GM18502 (cell line): ENCODE data around the gene TMEM156.
"Not testable (repeated sequence)": the region's sequence is repeated elsewhere in the genome, so short reads cannot be mapped to it uniquely, and the experiment has no call there.

Source experiments
- ATAC-seq: cut with Tn5 transposase; IDR thresholded peaks from one replicate; pipeline ENCODE4 v1.9.1; 2021; ENCODE audit warnings: mild to moderate bottlenecking; ENCODE audit not compliant: unreplicated experiment, poor library complexity

The TMEM156 gene

DNA sequence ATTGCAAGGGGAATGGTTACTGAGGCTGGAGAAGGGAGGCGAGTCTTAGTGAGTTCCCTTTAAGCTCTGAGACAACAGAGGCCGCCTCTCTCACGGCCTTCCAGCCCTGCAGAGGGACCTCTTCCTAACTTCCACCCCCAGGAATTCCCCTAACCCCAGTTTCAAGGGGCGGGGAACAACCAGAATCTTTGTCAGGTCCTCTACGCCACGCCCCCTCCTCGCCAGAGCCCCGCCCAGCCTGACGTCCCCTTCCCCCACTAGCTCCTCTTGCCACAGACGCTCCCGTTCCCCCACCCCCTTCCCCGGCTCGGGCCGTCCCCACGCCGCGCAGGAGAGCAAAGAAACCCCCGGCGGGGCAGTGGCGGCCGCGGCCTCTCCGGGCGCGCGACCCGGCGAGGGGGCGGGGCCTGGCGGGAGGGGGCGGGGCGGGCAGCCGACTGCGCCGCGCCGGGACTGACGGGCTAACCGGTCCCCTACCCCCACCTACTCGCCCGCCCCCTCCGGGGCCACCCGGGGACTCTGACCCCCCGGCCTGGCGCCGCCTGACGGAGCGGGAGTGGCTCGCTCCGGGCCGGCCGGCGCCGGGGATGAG is 12.3 kb upstream of the TMEM156 start:
- peak; percentile 62 for ATAC-seq

DNA sequence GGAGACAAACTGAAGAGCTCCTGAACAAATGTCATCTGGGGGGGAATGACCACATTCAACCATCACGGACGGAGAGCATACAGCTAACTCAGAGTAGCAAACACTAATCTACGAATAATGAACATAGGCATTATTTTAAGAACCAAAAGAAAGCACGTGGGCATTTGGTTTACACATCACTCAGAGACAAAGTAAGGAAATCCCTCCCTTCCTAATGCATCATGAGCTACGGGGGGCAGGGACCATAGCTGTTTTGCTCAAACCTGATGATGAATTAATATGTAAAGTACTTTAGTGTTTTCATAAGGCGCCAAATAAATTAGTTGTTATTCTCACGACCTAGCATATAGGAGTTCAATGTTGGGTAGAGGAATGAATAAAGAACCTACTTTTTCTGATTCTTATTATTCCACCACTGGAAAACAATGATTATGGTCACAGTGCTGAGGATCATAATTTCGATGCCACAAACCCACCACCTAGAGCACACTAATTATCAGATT is 11.7 kb upstream of the TMEM156 start:
- no peak for ATAC-seq

DNA sequence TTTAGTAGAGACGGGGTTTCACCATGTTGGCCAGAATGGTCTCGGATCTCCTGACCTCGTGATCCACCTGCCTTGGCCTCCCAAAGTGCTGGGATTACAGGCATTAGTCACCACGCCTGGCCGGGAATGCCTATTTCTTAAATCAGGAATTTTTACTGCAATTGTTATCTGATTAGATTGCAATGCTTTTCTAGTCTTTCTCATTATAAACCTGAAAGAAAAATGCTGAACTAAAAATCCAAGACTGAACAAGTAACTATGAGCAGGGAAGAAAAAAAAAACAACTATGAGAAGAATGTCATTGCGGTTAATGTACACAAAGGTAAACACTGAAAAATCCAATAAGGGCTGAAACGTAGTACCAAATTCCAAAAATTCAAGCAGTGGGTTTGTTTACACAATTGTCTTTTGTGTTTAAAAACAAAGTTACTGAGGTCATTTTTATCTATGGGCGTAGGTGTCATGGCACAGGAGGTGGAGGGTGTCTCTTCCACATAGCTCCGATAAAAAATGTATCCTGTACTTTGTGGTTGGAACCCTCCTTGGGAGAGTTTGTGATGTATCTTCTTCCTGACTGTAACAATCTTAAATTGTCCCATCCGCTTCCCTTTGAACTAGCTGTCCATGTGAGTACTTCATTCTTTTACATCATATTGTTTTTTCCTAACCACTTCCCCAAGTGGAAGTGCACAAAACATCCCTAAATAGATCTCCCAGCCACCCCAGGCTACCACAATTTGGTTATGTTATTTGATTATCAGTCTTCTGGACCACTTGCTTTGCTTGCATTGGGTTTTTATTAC is 11.1 kb upstream of the TMEM156 start:
- no peak for ATAC-seq

DNA sequence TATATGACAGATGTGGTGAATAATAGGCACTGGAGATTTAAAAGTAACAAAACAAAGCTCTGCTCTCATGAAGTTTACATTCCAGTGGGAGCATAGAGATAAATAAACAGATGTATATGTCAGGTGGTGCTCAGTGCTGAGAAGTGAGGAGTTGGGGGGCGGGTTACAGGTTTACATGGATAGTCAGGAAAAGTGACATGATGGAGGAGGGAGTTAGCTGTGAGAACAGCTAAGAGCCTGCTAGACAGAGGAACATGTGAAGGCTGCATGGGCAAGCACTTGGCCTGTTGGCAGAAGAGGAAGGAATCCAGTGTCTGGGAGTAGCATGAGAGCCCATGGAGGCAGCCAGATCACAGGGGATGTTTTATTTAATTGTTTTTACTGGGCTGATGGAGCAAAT is 10.2 kb upstream of the TMEM156 start:
- ATAC-seq, result no peak

DNA sequence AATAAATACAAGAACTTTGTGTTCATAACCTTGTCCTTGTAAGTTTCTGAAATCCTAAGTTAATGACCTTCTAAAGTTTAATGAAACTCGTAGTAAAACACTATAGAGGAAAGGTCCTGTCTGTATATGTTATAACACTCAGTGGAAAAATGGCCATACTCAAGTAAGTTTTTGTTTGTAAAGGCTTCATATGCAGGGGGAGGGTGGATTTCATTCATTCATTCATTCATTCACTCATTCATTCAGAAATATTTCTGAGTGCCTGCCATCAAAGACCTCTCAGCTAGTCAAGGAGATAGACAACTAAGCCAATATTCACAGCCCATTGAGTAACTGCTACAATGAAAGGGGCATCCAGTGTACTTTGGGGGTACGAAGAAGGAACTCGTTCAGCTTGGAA is 6.9 kb upstream of the TMEM156 start:
- no peak for ATAC-seq

DNA sequence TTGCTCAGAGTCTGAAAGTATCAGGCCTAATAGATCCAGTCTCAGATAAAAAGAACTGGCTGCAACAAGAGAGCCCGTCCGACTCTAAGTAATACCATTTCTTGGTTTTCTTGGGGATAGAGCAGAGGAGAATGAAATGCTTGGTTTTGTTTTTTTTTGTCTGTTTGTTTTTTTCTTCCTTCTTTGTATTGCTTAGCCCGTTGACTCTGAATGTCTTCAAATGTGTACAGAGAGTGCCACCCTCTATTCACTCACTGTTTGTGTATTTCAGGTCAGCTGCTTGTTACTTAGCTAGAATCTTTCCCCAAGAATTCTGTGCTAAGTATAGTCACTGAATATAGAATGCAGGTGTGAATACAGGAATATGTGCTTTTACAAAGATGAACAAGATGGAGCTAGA is 5.7 kb upstream of the TMEM156 start:
- ATAC-seq, result no peak

DNA sequence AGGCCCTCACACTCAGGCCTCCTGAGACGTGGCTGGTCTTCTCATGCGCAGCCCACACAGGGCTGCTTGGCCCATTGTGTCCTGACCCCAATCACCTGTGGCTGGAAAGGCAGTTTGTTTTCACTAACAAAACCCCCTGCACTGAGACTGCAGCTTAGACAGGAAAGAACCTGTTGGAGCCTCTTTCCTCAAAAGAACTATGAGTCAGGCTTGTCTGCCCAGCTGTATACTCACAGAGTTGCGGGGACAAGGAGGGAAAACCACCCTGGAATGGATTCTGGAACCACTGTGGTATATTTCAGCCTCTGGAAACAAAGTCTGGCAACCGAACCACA is 5.2 kb upstream of the TMEM156 start:
- no peak for ATAC-seq

DNA sequence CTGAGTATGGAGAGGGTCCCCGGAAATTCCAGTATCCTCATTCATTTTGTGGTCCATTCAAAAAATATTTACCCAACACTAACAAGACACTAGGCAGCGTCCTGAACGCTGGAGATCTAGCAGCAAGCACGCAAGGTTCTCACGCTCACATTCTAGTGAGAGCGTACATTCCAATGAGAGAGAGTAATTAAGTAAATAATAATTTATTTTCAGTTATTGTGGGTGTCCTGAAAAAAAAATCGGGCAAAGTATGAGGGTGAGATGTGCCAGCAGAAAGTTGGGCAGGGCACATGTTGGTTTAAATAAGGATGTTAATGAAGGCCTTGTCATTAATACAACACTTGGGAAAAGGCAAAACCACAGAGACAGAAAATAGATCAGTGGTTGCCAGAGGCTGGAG is 4.0 kb upstream of the TMEM156 start:
- no peak for ATAC-seq

DNA sequence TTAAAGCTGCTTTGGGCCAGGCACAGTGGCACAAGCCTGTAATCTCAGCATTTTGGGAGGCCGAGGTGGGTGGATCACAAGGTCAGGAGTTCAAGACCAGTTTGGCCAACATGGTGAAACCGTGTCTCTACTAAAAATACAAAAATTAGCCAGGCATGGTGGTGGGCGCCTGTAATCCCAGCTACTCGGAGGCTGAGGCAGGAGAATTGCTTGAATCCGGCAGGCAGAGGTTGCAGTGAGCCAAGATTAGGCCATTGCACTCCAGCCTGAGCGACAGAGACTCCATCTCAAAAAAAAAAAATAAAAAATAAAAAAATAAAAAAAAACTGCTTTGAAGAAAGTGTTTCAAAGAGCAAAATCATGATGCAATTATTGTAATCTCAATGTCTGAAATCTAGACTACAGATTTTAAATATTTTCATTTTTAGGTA is 604 bp downstream of the TMEM156 start:
- not testable (repeated sequence) for ATAC-seq

DNA sequence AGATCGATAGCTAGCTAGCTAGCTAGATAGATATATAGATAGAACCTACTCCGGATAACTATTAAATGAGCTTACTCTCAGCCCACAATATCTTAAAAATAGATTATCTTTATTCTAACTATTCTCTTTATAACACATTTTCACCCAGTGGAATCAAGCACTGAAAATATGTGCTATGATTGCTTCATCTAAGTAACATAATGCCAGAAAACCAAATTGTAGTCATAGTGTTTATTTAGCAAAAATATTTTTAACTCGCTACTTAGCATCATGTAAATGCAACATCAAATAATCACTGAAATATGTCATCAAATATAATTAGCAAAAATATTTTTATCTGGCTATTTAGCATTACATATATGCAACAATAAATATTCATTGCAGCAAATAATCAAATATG is 1.5 kb downstream of the TMEM156 start:
- ATAC-seq, result no peak

DNA sequence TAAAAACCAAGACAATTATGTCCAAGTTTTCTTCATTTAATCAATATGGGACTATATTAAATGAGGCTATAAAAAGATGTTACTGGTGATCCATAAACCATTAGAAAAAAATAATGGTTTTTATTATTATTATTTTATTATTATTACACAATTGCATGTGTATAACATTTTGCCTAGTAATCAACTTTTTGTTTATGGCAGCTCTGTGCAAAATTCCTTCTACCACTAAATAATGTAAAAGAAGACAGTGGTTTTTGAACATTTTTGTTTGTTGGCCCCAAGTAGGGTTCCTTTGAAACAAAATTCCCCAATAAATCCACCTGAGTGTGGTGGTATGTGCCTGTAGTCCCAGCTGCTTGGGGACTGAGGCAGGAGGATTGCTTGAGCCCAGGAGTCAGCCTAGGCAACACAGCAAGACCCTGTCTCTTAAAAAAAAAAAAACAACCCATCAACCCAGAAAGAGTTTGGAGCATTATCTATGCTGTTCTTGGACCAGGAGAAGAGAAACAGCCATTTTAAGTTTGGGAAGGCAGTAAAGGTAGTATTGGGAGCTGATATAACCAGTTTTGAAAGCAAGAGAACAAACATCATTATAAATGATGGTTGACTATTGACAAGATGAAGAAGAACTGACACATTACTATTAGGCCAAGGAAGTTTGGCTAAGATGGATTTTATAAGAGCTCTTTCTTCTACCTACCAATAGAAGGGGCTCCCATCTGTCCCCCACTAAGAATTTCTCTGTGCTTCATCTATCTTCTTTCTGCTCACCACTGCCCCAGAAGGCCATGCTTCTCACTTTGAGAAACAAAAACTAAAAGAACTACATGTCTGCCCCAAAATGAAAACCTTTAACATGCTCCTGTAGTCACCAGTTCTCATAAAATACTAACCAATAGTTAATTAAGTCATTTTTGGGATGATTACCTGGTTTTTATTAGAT is 2.2 kb downstream of the TMEM156 start:
- no peak for ATAC-seq

DNA sequence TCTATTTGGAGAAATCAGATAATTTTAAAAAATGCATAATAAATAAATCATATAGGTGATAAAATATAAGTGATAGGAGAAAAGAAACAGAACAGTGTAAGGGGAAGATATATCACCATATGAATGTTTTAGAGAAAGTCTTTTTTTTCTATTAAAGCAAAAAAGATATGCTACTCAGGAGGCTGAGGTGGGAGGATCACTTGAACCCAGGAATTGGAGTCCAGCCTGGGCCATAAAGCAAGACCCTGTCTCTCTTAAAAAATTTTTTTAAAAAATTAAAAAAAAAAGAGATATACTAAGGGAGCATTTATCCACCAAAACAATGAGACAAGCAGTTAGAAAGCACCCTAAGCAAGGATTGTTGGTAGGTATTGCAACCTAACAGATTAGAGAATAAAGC is 6.1 kb downstream of the TMEM156 start:
- no peak for ATAC-seq

DNA sequence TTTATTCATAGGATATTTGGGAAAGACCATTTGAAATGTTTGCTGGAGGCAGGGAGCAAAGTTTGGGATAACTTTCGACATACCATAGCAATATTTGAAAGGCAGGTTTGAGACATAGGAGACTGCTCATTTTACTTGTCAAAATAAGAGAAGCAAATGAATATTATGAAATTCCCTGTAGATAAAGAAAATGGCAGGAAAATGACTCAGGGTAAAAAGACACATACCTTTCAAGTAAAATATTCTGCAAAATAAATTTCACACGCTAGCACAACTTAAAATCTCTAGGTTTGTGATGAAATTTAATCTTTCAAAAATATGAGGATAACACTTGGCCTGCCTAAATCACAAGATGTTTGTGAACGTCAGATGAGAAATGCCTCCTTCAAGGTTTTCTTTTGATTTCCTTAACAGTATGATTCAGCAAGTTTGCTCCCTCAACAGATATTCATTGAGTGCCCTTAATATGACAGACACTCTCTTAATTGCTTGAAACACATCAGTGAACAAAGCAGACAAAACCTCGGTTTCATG is 6.6 kb downstream of the TMEM156 start:
- ATAC-seq, result no peak

DNA sequence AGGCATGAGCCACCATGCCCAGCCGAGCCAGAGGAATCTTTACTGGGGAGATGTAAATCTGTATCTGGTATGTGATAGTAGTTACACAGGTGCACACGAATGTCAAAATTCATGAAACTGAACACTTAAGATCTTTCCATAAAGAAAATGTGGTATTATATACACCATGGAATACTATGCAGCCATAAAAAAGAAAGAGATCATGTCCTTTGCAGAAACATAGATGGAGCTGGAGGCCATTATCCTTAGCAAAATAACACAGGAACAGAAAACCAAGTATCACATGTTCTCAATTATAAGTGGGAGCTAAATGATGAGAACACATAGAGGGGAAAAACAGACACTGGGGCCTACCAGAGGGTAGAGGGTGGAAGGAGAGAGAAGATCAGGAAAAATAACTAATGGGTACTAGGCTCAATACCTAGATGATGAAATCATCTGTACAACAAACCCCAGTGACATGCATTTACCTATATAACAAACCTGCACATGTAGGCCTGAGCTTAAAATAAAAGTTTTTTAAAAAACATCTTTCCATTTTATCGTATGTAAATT is 7.8 kb downstream of the TMEM156 start:
- no peak for ATAC-seq

DNA sequence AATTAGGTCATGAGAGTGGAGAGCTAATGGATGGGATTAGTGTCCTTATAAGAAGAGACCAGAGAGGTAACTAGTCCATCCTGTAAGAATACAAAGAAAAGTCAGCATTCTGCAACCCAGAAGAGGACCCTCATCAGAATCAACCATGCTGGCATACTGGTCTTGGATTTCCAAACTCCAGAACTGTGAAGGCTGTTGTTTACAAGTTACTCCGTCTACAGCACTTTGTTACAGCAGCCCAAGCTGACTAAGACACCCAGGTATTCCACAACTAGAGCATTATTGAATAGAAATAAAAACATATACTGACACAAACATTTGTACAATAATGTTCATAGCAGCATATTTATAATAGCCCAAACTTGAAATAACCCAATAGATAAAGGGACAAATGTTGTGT is 9.2 kb downstream of the TMEM156 start:
- ATAC-seq, result no peak

DNA sequence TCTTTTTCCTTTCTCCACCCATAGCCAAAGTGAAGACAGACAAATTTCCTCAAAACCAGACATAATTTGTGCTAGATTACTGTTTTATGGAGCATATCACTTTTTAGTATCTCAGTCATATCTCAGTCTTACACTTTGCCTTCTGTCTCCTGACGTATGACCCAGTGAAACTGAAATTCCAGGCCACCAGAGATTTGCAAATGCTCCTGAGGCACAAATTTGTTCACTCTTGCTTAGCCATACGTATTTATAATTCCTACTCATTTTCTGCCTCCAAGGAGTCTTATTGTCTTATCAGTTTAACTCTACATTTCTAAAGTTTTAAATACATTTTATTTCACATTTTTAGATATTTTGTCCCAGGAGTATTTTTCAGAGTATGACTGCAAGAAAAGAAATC is 10.0 kb downstream of the TMEM156 start:
- ATAC-seq, result no peak

DNA sequence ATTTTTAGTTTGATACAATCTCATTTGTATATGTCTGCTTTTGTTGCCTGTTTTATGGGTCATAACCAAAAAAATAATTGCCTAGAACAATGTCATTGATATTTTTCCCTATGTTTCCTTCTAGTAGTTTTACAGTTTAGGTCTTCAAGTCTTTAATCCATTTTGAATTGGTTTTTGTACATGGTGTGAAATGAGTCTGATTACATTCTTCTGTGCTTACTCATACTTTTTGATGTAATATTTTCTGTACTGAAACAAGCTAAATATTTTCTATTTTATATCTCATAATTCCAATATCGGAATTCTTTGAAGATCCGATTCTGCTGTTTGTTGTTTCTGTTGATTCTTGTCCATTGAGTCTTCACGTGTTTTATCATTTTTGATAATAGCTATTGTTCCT is 10.6 kb downstream of the TMEM156 start:
- no peak for ATAC-seq

DNA sequence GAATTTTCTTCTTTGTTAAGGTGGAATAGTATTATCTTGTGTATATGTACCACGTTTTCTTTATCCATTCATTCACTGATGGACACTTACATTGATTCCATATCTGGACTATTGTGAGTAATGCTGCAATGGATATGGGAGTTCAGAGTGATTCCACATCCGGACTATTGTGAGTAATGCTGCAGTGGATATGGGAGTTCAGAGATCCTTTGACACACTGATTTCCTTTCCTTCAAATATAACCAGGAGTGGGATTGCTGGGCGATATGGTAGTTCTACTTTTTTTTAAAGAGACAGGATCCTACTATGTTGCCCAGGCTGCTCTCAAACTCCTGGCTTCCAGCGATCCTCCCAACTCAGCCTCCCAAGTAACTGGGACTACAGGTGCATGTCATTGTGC is 12.1 kb downstream of the TMEM156 start:
- ATAC-seq, result no peak

DNA sequence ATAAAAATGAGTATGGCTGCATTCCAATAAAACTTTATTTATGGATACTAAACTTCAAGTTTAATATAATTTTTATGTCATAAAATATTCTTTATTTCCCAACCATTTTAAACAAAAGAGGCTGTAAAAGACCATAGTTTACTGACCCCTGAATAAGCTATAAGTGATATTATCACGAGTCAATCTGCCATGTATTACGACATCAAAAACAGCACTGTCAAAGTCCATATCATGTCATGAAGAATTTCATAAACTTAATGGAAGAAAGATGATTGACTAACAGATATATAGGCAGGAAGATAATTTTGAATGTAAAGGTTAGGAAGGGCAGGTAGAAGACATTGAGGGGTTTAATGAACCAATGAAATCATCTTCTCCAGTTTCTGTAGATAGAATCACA is 18.2 kb downstream of the TMEM156 start:
- ATAC-seq, result no peak

DNA sequence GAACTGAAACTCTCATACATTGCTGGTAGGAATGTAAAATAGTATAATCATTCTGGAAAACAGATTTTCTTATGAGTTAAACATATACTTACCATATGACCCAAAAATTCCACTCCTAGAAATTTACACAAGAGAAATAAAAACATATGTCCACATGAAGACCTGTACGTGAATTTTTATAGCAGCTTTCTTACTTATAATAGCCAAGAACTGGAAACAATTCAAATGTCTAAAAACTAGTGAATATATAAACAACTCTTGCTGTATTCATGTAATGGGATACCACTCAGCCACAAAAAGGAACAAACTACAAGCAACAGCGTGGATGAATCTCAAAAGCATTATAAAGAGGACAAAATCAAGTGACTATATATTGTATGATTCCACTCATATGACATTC is 27.5 kb downstream of the TMEM156 start:
- no peak for ATAC-seq
